Occipital lobe (tissue), 2 donors: ENCODE data around the gene HIPK2. TPM values are rescaled to one million over a fixed set of nuclear protein-coding genes. Genes with fewer than 3 reads are reported as not detected.

ENCODE experiments used
- DNase-seq: peaks from one replicate; lab custom pipeline; 2025; lab: John Stamatoyannopoulos, UW
- total RNA-seq: library from RNA; depleted of rRNA; stranded (reverse); fragments of >200 nt; gene quantifications from one replicate; pipeline ENCODE4 v1.2.3, GENCODE V29; 2014

HIPK2 gene
- total RNA-seq, 1 donor from 2014 or later: 12.0 TPM

DNA sequence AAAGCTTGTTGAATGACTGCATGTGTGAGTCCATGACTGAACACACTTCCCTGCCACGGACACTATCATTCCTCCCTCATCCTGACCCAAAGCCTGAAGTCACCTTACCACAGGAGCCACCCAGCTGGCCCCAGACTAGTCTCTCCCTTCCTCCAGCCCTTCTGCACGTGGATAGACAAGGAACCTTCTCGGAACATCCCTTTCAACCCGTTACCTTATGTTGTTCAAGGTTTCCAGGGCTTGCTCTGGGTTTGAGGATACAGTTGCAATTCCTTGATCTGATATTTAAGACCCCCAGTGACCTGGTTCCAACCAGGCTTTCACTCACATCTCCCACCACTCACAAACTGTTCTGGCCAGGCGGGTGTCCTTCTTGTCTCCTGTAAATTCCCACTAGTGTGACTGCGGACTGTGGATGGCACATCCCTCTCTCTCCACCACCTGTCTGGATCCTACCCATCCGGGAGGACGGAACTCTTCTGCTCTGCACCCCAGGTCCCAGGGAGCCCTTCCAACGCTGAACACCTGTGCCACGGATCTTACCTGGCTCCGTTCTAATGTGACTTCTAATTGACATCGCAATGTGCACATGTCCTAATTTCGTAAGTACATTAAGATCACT is 62.5 kb downstream of the HIPK2 start:
- no peak for DNase-seq

DNA sequence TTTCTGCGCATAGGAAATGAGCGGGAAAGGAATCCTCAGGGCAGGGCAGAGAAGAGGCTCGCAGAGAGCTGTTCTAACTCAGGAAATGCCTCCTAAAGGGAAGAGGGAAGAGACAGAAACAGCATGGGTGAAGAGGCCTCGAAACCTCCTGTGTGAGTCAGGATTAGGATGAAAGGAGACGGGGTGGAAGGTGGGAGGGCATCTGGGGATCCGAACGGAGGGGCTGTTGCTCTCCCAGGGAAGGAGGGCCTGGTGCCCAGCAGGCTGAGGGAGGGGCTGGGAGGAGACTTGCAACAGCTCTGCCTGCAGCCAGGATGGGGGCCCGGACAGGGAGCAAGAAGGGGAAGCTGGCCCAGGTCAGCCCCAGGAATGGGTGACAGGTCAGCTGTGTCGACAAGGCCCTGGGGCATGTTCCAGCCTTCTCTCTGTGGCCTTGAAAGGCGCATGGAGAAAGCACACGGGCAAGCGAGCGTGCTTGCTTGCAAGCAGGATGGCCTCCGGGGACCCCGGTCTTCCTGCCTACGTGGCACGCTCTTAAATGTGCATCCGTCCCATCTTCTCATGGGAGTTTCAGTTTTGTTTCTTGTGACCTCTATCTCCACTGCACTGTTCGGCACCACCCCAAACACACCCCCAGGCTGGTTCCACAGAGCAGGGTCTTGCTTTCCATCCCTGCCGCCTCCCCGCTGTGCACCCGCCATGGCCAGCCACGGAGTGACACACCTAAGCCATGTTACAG is 63.5 kb downstream of the HIPK2 start:
- no peak for DNase-seq

DNA sequence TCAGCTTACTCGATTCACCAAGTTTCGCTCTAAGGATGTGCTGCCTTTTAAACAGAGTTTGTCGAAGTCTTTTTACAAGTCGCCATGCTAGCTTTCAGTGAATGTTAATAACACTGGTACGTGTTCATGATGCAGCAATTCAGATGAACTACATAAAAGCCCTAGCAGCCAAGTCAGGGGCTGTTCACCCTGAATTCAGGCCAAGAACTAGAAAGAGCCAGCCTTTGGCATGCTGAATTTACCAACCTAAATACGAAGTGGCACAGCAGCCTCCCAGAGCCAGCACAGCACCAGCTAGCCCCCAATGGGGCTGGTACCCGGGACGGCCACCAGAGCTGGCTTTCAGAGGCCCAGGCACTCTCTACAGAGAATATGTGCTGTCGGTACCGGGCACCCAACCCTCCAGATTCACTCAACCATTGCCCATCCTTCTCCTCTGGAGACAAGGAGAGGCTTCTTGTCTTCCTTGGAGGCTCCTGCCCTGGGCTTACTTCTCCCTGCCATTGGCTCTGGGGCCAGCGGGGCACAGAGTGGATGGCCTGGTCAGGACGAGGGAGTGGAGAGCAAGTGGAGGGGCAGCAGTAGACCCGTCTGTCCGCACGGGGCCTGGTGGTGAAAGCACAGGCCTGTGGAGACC is 64.2 kb downstream of the HIPK2 start:
- DNase-seq: no peak

DNA sequence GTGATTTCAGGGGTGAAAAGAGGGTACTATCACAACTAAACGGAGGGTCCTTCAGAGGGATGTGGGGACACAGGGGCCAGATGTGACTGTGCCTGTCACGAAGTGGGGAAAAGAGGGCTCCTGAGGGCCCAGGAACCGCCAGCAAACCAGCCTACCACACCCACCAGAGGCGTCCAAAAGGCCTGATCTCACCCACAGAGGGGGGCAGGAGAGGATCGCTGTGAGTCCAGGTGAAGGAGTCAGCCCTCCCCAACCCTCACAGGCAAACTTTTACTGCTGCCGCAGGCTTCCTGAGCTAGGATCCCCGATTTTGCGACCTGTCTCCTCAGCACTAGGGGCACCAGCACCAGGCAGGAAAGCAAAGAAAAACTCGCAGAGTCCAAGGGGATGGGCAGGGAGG is 64.7 kb downstream of the HIPK2 start:
- no peak for DNase-seq

DNA sequence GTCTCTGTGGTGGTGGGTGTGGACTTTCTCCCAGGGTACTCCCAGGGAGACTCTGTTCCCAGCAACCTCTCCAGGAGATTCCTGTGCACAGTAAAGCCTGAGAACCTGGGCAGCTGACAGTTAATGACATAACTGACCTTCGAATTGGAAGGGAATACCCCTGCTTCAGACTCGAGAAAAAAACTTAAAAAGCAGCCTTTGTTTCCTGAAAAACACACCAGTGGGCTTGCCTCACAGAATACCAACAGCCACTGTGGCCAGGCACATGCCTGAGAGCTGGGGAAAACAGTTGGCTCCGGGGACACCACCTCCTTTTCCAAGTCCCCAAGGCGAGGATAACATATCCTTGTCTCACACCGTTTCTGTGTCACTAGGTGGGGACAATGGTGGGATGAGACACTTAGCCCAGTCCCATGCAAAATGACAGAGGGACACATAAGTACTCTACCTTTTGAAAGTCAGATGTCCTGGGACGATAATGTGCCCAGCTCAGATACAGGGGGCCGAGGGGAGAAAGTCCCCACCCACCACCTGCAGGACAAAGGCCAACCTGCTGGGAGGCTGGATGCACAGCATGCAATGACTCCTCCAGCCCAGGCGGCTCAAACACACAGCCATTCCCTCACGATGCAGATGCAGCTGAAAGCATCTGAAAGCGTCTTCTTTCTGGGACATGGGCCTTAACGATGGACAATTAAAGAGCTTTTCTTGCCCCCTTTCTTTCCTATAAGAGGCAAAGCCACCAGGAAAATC is 65.6 kb downstream of the HIPK2 start:
- DNase-seq: no peak

DNA sequence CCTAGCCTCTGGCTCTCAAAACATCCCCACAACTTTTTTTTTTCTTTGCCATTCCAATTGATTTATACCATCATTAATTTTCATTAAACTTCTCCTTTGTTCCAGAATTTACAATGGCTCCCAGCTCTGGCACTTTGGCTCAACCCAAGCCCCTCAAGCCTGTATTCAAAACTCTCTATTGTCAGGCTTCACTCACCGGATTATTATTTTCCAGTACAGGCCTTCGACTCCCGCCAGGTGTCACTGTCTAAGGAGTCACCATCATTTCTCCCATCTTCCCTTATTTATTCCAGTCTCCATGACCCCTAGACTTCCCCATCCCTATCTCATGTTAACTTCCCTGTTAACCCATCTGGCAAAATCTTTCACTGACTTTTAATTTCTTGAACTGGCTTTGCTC is 67.8 kb downstream of the HIPK2 start:
- no peak for DNase-seq

DNA sequence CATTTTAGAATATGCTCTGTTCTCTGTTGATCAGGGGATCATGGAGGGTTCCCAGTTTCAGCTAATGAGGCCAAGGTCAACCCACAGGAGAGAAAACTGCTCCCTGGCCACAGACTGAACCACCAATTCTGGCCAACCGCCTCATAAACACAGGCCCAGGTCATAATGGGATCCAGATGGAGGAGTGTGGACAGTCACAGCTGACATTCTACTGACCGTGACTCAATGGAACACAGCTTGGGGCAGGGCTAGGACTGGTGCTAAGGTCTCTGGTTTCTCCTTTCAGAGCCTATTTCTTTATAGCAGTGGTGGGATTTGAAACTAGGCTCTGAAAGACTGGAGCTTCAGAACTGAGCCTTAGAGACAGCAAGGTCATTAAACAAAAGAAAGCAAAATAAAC is 68.3 kb downstream of the HIPK2 start:
- DNase-seq: no peak

DNA sequence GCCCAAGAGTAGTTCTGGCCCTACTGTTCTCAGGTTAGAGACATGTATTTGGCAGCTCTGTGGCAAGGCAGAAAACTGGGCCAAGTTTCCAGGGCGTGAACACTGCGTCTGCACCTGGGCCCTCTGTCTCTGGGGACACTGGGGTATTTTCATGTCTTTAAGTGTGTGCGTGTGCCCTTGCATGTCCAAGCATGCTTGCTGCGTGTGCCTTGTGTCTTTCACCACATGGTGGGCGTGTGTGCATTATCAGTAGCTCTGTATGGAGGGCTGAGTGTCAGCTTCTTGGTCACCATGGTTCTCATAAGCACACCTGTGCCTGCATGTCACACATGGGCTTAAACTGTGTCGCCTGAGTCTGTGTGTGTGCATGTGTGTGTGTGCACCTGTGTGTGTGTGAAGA is 69.3 kb downstream of the HIPK2 start:
- no peak for DNase-seq

DNA sequence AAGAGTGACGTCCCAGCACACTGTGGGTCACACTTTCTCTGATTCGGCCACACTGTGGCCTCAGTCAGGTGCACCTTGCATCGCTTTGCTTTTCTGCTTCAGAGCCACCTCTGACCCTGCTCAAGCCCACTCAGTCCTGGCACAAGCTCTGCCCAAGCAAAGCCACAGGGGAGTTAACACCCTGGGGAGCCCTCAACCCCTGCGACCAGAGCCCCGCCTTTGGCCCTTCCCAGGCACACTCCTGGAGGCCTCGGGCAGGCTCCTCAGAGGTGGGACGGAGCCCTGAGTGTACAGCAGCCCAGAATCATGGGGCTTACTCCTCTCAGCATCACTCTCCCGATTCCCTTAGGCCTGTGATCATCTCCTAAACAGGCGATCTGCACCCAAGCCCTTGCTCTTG is 71.0 kb downstream of the HIPK2 start:
- no peak for DNase-seq

DNA sequence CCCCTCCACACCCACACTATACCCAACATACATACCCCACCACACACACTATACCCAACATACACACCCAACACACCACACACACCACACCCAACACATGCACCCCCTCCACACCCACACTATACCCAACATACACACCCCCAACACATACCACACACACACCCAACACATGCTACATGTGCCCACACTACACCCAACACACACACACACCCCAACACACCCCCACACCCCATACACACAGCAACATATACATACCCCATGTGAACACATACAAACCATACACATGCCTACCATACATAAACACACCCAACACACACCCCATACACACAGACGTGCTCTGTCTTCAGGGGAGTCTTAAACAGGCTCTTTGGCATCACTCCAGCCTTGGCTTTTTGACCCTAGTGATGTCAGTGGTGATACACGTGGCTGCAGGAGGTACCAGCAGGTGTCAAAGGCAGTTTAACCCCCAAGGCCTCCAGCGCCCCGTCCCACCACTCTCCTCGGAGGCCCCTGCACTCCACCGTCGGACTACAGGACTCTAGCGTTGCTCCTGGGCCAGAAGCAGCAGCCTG is 73.4 kb downstream of the HIPK2 start:
- DNase-seq: no peak

DNA sequence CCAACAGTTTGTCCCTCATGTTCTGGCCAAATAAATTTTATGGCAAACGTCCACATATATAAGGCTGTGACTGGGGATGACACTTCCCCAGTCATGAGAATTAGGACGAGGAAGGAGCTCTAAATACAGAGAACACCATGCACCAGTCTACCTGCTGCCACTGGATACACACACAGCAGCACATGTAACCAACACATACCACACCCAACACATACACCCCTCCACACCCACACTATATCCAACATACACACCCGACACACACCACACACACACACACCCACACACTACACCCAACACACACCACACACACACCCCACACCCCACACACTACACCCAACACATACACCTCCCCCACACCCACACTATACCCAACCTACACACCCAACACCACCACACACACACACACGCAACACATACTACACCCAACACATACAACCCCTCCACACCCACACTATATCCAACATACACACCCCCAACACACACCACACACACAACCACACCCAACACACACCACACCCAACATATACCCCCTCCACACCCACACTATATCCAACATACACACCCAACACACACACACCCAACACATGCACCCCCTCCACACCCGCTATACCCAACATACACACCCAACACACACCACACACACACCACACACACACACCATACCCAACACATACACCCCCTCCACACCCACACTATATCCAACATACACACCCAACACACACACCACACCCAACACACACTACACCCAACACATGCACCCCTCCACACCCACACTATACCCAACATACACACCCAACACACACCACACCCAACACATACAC is 74.1 kb downstream of the HIPK2 start:
- DNase-seq: no peak

DNA sequence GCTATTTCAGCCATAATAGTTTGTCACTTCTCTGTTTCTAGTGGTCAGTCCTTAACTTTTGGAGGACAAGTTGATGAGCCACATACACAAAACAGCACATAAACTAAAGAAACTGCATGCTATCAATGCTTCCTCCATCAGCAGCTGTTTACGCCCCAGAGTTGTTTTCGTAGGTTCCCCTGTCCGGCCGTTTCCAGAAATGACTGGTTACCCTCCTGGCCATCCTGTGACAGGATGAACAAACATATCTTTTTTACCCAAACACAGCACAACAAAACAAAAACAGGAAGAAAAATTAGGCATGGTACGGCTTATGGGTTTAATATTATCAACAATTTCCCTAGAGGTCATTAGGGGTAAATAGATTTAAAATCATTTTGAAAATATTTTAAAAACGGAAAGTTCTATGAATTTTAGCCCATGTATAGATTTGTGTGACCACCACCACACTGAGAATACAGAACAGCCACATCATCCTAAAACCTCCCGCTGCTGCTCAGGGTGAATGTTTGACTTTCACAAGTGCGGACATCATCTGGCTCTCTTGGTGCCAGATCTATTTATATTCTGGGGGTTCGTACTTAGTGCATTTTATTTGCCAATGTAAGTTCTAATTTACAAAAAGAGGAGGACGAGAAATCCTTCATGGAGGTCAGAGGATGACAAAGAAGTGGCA is 74.8 kb downstream of the HIPK2 start:
- DNase-seq: no peak

DNA sequence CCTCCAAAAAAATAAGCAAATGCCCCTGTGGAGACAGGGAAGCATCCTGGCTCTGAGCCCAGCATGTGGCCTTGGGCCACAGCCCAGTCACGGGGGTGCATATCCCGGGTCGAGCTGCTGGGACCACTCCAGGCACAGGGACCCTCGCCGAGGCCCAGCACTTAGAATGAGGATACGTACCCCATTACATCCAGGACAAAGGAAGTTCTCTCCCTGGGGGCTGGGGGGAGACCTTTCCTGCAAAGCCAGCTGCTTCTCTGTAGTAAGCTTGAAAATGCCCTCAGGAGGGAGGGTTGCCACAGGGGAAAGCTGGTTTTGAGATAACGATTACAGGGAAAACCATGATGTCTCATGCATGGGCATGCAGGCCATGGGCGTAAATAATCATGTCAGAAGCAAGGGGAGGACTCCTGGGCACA is 75.5 kb downstream of the HIPK2 start:
- no peak for DNase-seq

DNA sequence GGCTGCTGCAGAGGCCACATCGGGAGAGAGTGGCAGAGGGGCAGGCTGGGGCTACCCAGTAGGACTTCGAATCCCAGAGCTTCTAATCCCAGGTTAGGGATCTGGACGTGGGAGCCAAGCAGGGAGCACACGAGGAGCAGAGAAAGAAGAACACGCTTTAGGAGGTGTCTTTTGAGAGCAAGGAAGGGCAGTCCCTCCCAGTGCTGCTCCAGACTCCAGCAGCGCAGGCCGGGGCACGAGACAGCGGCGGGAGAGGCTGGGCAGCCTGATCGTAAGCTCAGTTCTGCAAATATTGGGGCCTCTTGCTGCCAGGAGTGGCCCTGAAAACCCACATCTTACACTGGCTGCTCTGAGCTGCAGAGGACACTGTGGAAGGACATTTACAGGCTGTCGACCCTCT is 75.9 kb downstream of the HIPK2 start:
- DNase-seq: no peak

DNA sequence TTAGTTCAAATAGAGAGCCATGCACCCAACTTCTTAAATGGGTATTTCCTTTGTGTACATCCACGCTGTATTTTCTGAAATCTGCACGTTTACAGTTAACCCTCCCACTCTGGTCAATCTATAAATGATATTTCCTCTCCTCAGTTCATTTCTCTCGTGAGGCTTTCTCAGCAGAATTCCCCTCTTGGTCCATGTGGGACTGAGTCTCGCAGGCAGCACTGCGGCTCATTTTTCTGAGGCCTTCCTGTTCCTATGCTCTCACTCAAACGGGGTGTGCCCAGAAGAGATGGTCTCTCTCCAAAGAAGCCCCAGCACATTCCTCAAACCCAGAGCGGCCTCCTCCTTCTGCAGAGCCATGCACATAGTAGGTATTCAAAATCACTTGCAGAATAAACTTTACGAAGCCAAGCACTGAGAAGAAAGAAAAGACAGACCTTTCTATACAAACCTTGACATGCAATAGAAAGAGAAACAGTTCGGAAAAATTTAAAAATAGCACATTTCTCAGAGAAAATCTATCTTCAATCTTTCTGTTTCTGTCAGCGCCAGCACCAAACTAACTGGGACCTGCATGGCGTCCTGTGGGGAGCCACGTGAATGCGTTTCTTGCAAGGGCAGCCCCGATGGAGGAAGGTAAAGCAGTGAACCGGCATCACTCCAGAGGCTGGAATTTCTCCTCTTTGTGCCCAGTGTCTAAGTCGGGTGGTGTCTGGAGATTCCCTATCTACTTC is 77.1 kb downstream of the HIPK2 start:
- no peak for DNase-seq

DNA sequence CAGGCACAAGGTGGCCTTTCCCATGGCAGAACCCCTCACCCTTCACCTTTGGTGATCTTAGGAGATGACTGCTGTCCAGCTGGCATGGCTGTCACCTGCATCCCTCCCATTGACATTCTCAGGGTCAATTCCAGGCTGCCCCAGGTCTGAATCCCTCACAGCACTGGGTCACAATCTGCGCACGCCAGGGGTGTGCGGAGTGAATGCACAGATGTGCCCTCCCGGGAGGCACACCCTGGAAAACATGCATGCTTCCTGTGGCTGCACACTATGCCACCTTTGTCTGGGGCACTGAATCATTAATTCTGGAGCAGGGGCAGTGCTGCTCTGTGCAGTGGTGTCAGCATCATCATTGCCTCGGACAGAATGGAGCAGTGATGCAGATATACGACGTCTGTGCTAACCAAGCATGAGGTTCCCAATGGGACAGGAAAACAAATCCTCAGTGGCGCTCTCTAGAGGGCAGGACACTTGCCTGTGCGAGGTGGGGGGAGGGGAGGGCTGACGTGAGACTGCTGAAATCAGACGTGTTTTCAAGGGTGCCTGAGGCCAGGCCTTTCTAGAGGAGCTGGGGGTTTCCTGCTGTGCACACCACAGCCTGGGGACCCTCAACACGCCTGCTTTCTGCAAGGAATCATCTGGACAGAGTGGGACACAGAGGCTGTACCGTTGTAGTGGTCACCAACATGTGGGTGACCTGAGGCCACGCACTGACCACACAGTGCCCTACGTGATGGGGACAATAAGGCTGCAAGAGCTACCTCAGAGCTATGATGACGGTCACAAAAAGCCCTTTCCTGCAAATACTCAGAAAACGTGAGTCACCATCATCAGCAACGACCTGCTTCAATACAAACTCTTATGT is 77.9 kb downstream of the HIPK2 start:
- no peak for DNase-seq

DNA sequence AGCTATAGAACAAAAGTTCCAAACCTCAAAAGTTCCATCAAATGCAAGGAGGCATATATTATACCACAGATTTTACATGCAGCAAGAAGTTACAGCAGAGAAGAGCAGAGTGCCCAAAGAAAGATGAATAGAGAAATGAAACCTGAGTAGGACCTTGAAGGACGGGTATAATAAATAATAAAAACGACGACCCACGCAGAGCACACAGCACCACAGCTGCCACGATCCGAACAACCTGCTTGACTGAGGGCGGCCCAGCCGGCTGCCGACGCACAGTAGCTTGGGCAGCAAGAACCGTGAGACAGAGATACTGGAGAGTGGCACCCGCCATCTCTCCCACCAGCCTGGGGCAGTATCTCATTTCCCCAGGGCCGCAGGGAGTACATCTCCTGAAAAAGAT is 79.0 kb downstream of the HIPK2 start:
- no peak for DNase-seq

DNA sequence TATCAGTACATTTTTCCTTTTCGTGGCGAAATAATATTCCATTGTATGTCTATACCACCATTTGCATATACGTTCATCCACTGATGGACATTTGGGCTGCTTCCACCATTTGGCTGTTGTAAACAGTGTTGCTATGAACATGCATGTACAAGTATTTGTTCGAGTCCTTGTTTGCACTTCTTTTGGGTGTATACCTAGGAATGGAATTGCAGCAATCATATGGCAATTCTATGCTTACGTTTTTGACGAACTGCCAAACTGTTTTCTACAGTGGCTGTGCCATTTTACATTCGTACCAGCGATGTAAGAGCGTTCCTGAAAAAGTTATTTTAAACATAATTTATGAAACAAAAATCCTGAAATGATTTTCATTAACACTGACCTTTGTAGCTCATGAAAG is 79.5 kb downstream of the HIPK2 start:
- no peak for DNase-seq

DNA sequence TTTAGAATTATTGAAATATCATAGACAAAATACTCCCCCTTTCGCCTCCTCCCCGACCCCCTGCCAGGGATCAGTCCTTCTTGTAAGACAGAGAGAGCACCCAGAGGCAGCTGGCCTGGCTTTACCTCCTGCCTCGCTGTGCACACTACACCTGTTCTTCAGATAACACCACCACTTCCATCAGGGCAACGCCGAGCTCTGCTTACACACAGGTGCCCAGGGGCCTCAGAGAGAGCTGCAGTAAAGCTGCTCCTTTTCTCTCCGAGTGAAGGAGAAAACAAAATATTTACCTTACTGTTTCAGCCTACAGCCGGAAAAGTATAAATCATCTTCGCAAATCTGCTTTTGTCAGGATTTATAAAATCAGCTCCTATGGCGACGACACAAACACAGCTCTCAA is 80.7 kb downstream of the HIPK2 start:
- DNase-seq: no peak
